ENCODE results near the gene SSH2.

SSH2 gene

GRCh38 chr17:29627951-29628350 lies 302.1 kb downstream of the SSH2 start:
- no peak for DNase-seq (ENCODE audit: low read depth in 2 of 3, low spot score in 2 of 3)

DNA sequence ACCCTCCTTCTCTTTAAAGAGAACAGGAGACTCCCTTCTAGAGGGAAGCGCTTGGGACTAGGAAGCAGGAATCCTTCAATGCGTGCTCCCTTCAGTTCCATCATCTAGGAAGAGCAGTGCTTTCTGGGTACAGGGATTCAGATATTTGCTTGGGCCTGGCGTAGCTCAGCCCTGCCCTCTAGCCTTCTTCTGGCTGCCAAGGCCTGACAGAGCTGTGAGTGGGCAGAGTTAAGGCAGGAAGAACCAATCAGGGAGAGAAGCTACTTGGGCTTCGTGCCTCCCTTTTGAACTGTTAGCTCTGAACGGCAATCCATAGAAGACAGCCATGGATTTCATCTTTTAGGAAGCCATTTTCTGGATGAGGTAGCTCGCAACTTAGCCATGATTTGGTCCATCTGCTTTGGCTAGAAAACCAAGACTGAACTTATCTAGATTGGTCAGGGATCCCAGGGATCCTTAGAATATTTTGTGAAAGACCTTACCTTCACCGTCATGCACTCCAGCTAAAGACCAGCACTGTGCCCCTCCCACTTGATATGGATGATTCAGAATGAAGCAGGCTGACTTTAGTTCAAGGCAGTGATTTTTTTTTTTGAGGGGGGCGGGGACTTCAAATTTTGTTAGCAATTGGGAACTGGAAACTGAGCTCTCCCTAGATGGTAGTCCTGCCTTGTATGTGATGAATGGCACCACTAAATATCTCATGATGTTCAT lies 304.8 kb downstream of the SSH2 start:
- DNase-seq (ENCODE audit: low read depth in 2 of 3, low spot score in 2 of 3): no peak

GRCh38 chr17:29624586-29624985 lies 305.4 kb downstream of the SSH2 start:
- no peak for DNase-seq (ENCODE audit: low read depth in 2 of 3, low spot score in 2 of 3)

GRCh38 chr17:29623283-29623647 lies 306.8 kb downstream of the SSH2 start:
- DNase-seq (ENCODE audit: low read depth in 2 of 3, low spot score in 2 of 3): no peak

- peak in 1 of 3 experiments; percentile 59 for DNase-seq (ENCODE audit: low read depth in 2 of 3, low spot score in 2 of 3)
These were observed 307.4 kb downstream of the SSH2 start, which contains the start of gene CORO6 for GRCh38 chr17:29622337-29623282. TSS of gene CORO6 (minus strand) at chr17:29622912. CDS start at chr17:29621421, 1,491 bp downstream.

DNA sequence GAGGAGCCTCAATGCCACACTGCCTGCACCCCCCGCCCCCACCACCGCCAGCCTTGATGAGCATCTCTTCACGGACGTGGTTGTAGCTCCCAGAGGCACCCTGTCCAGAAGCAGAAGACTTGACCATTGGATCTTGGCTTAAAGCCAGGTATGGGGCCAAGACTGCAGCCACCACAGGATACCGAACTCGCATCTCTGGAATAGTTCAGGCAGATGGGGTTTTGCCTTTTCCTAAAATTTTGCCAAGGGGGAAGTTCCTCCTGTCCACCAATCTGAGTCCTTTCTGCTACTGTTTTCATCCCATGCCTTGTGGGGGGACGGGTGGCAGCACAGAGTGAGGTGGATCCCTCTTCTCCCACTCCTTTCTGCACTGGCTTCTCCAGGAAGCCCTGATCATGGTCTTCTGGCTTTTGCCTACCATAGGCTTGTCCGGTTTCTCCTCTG lies 308.3 kb downstream of the SSH2 start:
- DNase-seq (ENCODE audit: low read depth in 2 of 3, low spot score in 2 of 3): no peak

DNA sequence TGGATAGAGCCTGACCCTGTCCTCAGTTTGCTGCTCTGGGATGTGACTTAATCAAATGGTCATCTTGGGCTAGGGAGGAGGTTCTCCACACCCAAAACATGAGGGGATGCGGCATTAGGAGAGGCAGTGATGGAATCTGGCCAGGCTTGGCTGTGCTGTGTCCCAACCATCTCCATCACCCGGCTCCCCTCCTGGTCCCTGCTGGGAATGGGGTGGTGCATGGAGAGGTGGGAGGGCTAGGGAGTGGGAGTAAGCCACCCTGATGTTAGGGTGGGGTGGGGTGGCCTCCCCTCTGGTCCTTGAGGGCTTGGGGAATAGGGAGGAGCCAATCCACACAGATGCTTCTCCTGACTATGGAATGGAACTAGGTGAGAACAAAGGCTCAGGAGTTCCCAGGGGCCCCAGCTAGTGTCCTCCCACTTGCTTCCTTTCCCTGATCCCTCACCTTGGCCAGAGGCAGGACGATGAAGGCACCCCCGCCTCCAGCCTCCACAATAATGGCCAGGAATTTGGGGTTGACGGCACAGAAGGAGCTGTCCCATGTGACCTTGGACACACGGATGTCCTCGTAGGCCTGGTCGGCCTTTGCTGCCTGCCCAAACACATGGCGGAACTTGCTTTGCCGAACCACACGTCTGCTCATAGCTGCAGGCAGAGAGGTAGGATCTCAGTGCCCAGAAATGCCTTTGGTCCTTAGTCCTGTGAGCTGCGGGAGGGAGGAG lies 309.1 kb downstream of the SSH2 start:
- no peak for DNase-seq (ENCODE audit: low read depth in 2 of 3, low spot score in 2 of 3)

DNA sequence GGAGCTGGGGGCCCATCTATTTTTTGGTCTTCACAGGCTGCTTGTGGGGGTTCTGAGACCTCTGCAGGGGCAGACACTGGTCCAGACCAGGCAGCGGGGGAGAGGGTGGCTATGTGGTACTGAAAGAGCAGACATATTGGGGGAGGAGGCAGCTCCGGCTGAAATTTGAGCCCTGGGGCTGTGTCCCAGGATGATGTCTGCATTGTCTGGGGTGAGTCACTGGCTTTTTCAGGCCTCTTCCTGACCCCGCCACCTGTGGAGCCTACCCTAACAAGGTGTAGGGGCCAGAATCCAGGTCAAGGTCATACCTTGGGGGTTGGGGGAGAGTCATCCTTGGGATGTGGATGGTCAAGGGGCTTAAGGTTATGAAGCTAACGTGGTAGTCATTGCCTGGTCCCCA lies 309.8 kb downstream of the SSH2 start:
- DNase-seq (ENCODE audit: low read depth in 2 of 3, low spot score in 2 of 3): no peak

- DNase-seq (ENCODE audit: low read depth in 2 of 3, low spot score in 2 of 3): no peak
These were observed 310.8 kb downstream of the SSH2 start for GRCh38 chr17:29619251-29619650.

GRCh38 chr17:29618272-29619065 lies 311.6 kb downstream of the SSH2 start:
- no peak for DNase-seq (ENCODE audit: low read depth in 2 of 3, low spot score in 2 of 3)

- peak in 2 of 3 experiments; percentile 73 to 77 for DNase-seq (ENCODE audit: low read depth in 2 of 3, low spot score in 2 of 3)
These were observed 312.4 kb downstream of the SSH2 start for GRCh38 chr17:29617481-29618271.

DNA sequence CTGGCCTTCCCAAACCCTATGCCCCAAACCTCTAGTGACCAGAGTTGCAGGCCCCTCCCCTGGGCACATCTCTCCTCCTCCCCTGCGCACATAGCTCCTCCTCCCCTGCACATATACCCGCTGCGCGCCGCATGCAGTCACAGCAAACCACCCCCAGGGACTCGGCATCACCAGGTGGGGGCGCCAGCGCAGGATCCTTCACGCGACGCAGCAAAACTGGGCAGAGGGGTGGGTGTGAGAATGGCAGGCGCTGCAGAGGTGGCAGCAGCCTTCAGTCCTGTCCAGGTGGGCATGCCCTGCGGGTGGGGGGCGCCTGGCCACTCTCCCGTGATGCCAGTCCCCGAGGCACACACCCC lies 312.9 kb downstream of the SSH2 start:
- DNase-seq (ENCODE audit: low read depth in 2 of 3, low spot score in 2 of 3): peak; percentile 79 to 93 (median 90)

GRCh38 chr17:29616300-29617048 lies 313.6 kb downstream of the SSH2 start:
- DNase-seq (ENCODE audit: low read depth in 2 of 3, low spot score in 2 of 3): no peak

GRCh38 chr17:29615492-29616299 lies 314.3 kb downstream of the SSH2 start:
- DNase-seq (ENCODE audit: low read depth in 2 of 3, low spot score in 2 of 3): peak in 2 of 3 experiments; percentile 72 to 73

DNA sequence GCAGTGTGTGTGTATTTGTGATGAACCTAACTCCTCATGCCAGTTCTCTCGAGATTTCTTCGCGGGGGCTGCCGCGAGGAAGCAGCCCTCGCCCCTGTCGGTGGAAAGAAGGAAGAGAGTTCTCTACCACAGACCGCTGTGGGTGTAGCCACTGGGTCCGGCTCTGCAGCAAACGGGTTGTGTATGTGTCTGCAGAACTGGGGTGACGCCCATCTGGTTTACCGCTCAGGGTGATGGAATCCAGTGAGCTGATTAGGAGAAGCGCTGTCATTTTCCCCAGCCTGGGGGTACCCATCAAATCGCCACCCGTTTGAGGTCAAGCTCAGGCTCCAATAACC lies 315.0 kb downstream of the SSH2 start:
- peak in 1 of 3 experiments; percentile 38 for DNase-seq (ENCODE audit: low read depth in 2 of 3, low spot score in 2 of 3)

DNA sequence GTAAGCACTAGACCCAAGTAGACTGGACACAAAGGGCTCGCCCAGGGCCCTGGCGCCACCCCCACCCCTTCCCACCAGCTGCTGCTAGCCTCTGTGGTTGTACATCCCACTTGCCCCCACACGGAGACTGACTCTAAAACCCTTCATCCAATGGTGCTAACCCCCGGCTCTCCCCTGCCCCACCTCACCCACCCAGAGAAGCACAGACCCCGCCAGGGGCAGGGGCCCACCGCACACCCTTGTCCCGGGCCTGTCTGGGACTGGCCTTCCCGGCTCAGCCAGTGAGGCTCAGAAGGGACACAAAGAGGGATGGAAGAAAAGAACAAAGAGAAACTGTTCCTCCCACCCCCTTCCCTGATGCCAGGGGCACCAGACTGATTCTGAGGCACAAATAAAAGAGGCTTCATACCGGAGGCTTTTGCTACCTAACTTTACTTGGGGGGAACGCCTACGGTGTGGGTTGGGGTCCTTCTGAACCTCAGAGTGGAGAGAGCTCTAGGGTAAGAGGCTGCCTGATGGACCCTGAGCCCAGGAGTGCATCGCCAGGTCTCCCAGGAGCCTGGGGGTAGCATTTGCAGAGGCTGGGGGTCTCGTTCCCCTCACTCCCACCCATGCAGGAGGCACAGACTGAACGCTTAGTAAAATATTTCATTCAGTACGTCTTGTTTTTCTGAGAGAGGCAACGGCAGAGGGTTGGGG lies 315.5 kb downstream of the SSH2 start:
- no peak for DNase-seq (ENCODE audit: low read depth in 2 of 3, low spot score in 2 of 3)

DNA sequence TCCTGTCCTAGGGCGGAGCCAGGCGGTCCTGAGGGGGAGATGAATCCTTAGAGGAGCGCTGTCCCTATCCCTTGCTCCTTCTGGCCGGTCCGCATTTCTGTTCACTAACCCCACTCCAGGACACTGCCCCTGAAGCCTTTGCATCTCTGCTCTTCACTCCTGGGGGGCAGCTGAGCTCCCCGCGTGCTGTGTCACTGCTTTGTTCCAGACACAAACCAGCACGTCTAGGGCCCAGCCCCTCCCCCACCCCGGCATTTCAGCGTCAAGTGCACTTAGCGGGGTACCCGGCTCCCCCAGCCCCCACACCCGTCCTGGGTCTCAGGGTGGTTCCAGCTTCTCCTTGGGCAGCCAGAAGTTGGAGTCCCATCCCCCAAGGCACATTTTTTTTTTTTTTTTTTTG lies 316.2 kb downstream of the SSH2 start:
- DNase-seq (ENCODE audit: low read depth in 2 of 3, low spot score in 2 of 3): no peak

GRCh38 chr17:29613352-29613837 lies 316.6 kb downstream of the SSH2 start:
- DNase-seq (ENCODE audit: low read depth in 2 of 3, low spot score in 2 of 3): peak; percentile 86 to 97 (median 97)
